GM21381 (cell line): ENCODE results near the gene CDC14A.
"Not testable (repeated sequence)": the region's sequence is repeated elsewhere in the genome, so short reads cannot be mapped to it uniquely, and the experiment has no call there.

Source experiments
- ATAC-seq: cut with Tn5 transposase; IDR thresholded peaks from one replicate; pipeline ENCODE4 v1.9.1; 2021; ENCODE audit warnings: mild to moderate bottlenecking, moderate library complexity; ENCODE audit not compliant: unreplicated experiment

CDC14A gene

GRCh38 chr1:100331146-100331545, 21.2 kb upstream of the CDC14A start:
- ATAC-seq = not testable (repeated sequence)

- ATAC-seq = no peak
Measured at GRCh38 chr1:100332331-100332730, 20.0 kb upstream of the CDC14A start.

- no peak for ATAC-seq
Measured at GRCh38 chr1:100335436-100335835, 16.9 kb upstream of the CDC14A start.

GRCh38 chr1:100337878-100338277, 14.4 kb upstream of the CDC14A start:
- ATAC-seq = not testable (repeated sequence)

GRCh38 chr1:100339735-100340134, 12.6 kb upstream of the CDC14A start:
- not testable (repeated sequence) for ATAC-seq

- no peak for ATAC-seq
Measured at GRCh38 chr1:100340494-100340893, 11.8 kb upstream of the CDC14A start.

GRCh38 chr1:100342348-100342747, 10.0 kb upstream of the CDC14A start:
- ATAC-seq = no peak

GRCh38 chr1:100343897-100344296, 8.4 kb upstream of the CDC14A start:
- ATAC-seq = no peak

GRCh38 chr1:100344774-100345173, 7.5 kb upstream of the CDC14A start:
- no peak for ATAC-seq

- no peak for ATAC-seq
Measured at GRCh38 chr1:100346387-100346786, 5.9 kb upstream of the CDC14A start.

GRCh38 chr1:100347009-100347966, 5.0 kb upstream of the CDC14A start:
- ATAC-seq = no peak

GRCh38 chr1:100348549-100349144, 3.7 kb upstream of the CDC14A start:
- no peak for ATAC-seq

- ATAC-seq = no peak
Measured at GRCh38 chr1:100349246-100349645, 3.1 kb upstream of the CDC14A start.

- no peak for ATAC-seq
Measured at GRCh38 chr1:100350787-100351094, 1.6 kb upstream of the CDC14A start.

- ATAC-seq = peak; percentile 55
Measured at GRCh38 chr1:100351095-100351887, 1.0 kb upstream of the CDC14A start.

- ATAC-seq = peak; percentile 25
Measured at GRCh38 chr1:100353071-100353801, 930 bp downstream of the CDC14A start.

- no peak for ATAC-seq
Measured at GRCh38 chr1:100353988-100354387, 1.7 kb downstream of the CDC14A start.

GRCh38 chr1:100354971-100355394, 2.7 kb downstream of the CDC14A start:
- no peak for ATAC-seq

- ATAC-seq = no peak
Measured at GRCh38 chr1:100358210-100358609, 5.9 kb downstream of the CDC14A start.

GRCh38 chr1:100359139-100359538, 6.8 kb downstream of the CDC14A start:
- ATAC-seq = no peak
